Adrenal gland (tissue), 5 donors: ENCODE measurements around the gene CDH24.

ENCODE experiments used
- CTCF ChIP-seq, 6 experiments: fragments of 450-650 bp in 4 of 6; fragments of 200-600 bp in 2 of 6; sonication (generic) in 1 of 6; IDR thresholded peaks; 1 replicate in 5 of 6; 2 replicates in 1 of 6; pipeline versions ENCODE4 v1.5.1 to v1.8.0; 2016 to 2021; ENCODE audit warnings: antibody characterized with exemption in 6 of 6, mild to moderate bottlenecking in 2 of 6, moderate library complexity in 1 of 6
- POLR2A ChIP-seq, 2 donors: fragments of 450-650 bp; IDR thresholded peaks; one replicate each; pipeline ENCODE4 v1.6.1; 2017; ENCODE audit warnings: antibody characterized with exemption in 2 of 2, mild to moderate bottlenecking in 2 of 2, moderate library complexity in 1 of 2
- donor health status: DM: no; HTN: no; CAD: no.

- TF ChIP-seq CTCF (IDR thresholded peaks at IDR 0.05) (no peak), POLR2A (IDR thresholded peaks at IDR 0.05) (no peak)
Measured at GRCh38 chr14:23101986-23102625, 44.8 kb upstream of the CDH24 start.
